HL-60 (cell line): ENCODE data around the gene POLN.

ENCODE experiments used
- CTCF ChIP-seq: IDR thresholded peaks from one replicate; pipeline ENCODE4 v1.5.1; 2011; ENCODE audit warnings: low read length, control low read depth, inconsistent platforms; ENCODE audit not compliant: insufficient read depth
- GABPA ChIP-seq: IDR thresholded peaks from 2 replicates; pipeline ENCODE4 v1.6.1; 2012; ENCODE audit warnings: low read depth

DNA sequence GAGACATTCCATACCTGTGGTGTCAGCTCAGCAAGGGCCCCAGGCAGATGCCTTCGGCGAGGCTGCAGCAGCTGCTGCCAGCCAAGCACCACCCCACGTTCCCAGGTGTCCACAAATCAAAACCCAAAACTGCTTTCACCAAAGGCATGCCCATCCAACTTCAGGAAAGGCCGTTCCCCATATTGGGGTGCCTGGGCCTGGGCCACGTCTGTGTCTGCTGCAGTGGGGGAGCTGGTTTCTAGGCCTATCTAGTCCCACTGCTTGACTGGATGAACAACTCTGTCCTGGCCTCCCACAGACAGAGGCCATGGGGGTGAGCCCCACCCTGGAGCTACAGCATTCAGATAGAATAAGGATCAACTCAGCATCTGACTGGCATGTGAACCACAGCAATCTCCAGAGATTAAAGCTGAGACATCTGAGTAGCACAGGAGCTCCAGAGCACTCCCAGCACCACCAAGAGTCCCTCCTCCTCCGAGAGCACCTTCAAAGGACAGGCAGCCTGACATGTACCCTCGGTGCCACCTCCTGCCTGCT lies 145.8 kb downstream of the POLN start:
- TF ChIP-seq CTCF (no peak), GABPA (no peak)
